Right hindlimb (tissue), 1 donor: ENCODE measurements around the gene ZNF526.

Experiments used
- DNase-seq: peaks from one replicate; pipeline ENCODE4 v3.0.0-alpha.2; 2018

ZNF526 gene

GRCh38 chr19:42219812-42220750 lies at the start of gene ZNF526:
Gene ZNF526 (plus strand): TSS chr19:42220312. CDS start chr19:42224404, 4,092 bp downstream.
- peak; percentile 98 for DNase-seq

GRCh38 chr19:42170715-42171114 lies 49.4 kb upstream of the ZNF526 start:
- DNase-seq: no peak

- no peak for DNase-seq
These were observed 47.9 kb upstream of the ZNF526 start for GRCh38 chr19:42172261-42172660.

- no peak for DNase-seq
These were observed 46.4 kb upstream of the ZNF526 start for GRCh38 chr19:42173695-42174094.

- no peak for DNase-seq
These were observed 45.9 kb upstream of the ZNF526 start for GRCh38 chr19:42174188-42174587.

GRCh38 chr19:42174958-42175734 lies 45.0 kb upstream of the ZNF526 start:
- no peak for DNase-seq

- DNase-seq: no peak
These were observed 44.0 kb upstream of the ZNF526 start for GRCh38 chr19:42175952-42176648.

- no peak for DNase-seq
These were observed 43.5 kb upstream of the ZNF526 start for GRCh38 chr19:42176649-42176989.

- DNase-seq: peak; percentile 88
These were observed 43.0 kb upstream of the ZNF526 start for GRCh38 chr19:42176990-42177685.

GRCh38 chr19:42177686-42178019 lies 42.5 kb upstream of the ZNF526 start:
- DNase-seq: no peak

GRCh38 chr19:42178791-42179674 lies 41.1 kb upstream of the ZNF526 start:
- no peak for DNase-seq

- peak; percentile 77 for DNase-seq
These were observed 35.7 kb upstream of the ZNF526 start for GRCh38 chr19:42184401-42184861.

- no peak for DNase-seq
These were observed 34.8 kb upstream of the ZNF526 start for GRCh38 chr19:42185277-42185676.

- no peak for DNase-seq
These were observed 31.4 kb upstream of the ZNF526 start for GRCh38 chr19:42188665-42189064.

GRCh38 chr19:42189133-42189532 lies 31.0 kb upstream of the ZNF526 start:
- DNase-seq: no peak

- DNase-seq: no peak
These were observed 28.8 kb upstream of the ZNF526 start for GRCh38 chr19:42191330-42191729.

- DNase-seq: no peak
These were observed 28.3 kb upstream of the ZNF526 start for GRCh38 chr19:42191855-42192254.

GRCh38 chr19:42193294-42193693 lies 26.8 kb upstream of the ZNF526 start:
- no peak for DNase-seq

- no peak for DNase-seq
These were observed 26.4 kb upstream of the ZNF526 start for GRCh38 chr19:42193706-42194105.

GRCh38 chr19:42196011-42197001 lies 23.8 kb upstream of the ZNF526 start:
- no peak for DNase-seq
